Immature natural killer cell (primary cell): Measurements from ENCODE around the gene R3HDML. TPM values are rescaled to one million over a fixed set of nuclear protein-coding genes. Genes with fewer than 3 reads are reported as not detected.
"Not testable (repeated sequence)": the region's sequence is repeated elsewhere in the genome, so short reads cannot be mapped to it uniquely, and the experiment has no call there.

Experiments used
- DNase-seq, 3 donors: peaks; one replicate each; pipeline ENCODE4 v3.0.0; 2022; ENCODE audit warnings: mixed read lengths in 1 of 3
- H3K27ac Mint-ChIP-seq, 6 donors: one replicate each; pipeline ENCODE4 v1.8.0; 2020; ENCODE audit warnings: mixed read lengths in 6 of 6, mild to moderate bottlenecking in 5 of 6, inconsistent platforms in 4 of 6, moderate library complexity in 3 of 6
- H3K27me3 Mint-ChIP-seq, 3 donors: one replicate each; pipeline ENCODE4 v1.8.0; 2020 to 2021; ENCODE audit warnings: low read depth in 3 of 3, mild to moderate bottlenecking in 3 of 3, mixed read lengths in 3 of 3, moderate library complexity in 3 of 3, inconsistent platforms in 1 of 3
- H3K36me3 Mint-ChIP-seq, 3 donors: one replicate each; pipeline ENCODE4 v1.8.0; 2020; ENCODE audit warnings: mixed read lengths in 3 of 3, inconsistent platforms in 2 of 3, mild to moderate bottlenecking in 2 of 3
- H3K4me1 Mint-ChIP-seq, 2 donors: one replicate each; pipeline ENCODE4 v1.8.0; 2020; ENCODE audit warnings: inconsistent platforms in 2 of 2, mild to moderate bottlenecking in 2 of 2, mixed read lengths in 2 of 2, moderate library complexity in 1 of 2
- H3K4me3 Mint-ChIP-seq, 5 donors: one replicate each; pipeline ENCODE4 v1.8.0; 2020; ENCODE audit warnings: mild to moderate bottlenecking in 5 of 5, mixed read lengths in 5 of 5, inconsistent platforms in 3 of 5, moderate library complexity in 3 of 5
- H3K9me3 Mint-ChIP-seq, 6 donors: one replicate each; pipeline ENCODE4 v1.8.0; 2020; ENCODE audit warnings: mild to moderate bottlenecking in 6 of 6, mixed read lengths in 6 of 6, inconsistent platforms in 4 of 6, moderate library complexity in 3 of 6
- polyA plus RNA-seq, 3 donors: library from polyadenylated mRNA; unstranded; fragments of 300-500 nt; fragmentation: Illumina TruSeq; gene quantifications; one replicate each; pipeline ENCODE4 v1.2.3, GENCODE V29; 2021

R3HDML gene
- polyA plus RNA-seq, 3 donors from 2014 or later, result not detected

GRCh38 chr20:44309763-44310663 is 26.8 kb upstream of the R3HDML start:
- Mint-ChIP-seq H3K36me3 (peaks cover 0 to 3% (median 0%) of the 10 kb centered on the region in 3 donors), H3K27ac (peak overlapping the region; percentile 77 to 96 (median 86)), H3K4me1 (peaks cover 18 to 25% of the 10 kb centered on the region in 2 donors), H3K4me3 (peak overlapping the region; percentile 90 to 94 (median 93)), H3K9me3 (no peaks in the 10 kb centered on the region), H3K27me3 (peaks cover 13 to 21% (median 16%) of the 10 kb centered on the region in 3 donors)
- DNase-seq, result peak in 1 of 3 donors; percentile 2

GRCh38 chr20:44310664-44311639 is 25.9 kb upstream of the R3HDML start, which contains the start of gene FITM2:
Gene FITM2 (minus strand): TSS chr20:44311202. CDS start chr20:44311148, 54 bp downstream.
- peaks cover 13 to 19% (median 17%) of the 10 kb centered on the region in 3 donors for H3K27me3 Mint-ChIP-seq
- H3K27ac Mint-ChIP-seq, result peak within 1 kb of the TSS; percentile 77 to 96 (median 86)
- peaks cover 18 to 25% of the 10 kb centered on the region in 2 donors for H3K4me1 Mint-ChIP-seq
- H3K9me3 Mint-ChIP-seq, result no peaks in the 10 kb centered on the region
- peaks cover 0 to 3% (median 0%) of the 10 kb centered on the region in 3 donors for H3K36me3 Mint-ChIP-seq
- peak; percentile 99 for DNase-seq
- H3K4me3 Mint-ChIP-seq, result peak within 1 kb of the TSS; percentile 90 to 94 (median 93)

DNA sequence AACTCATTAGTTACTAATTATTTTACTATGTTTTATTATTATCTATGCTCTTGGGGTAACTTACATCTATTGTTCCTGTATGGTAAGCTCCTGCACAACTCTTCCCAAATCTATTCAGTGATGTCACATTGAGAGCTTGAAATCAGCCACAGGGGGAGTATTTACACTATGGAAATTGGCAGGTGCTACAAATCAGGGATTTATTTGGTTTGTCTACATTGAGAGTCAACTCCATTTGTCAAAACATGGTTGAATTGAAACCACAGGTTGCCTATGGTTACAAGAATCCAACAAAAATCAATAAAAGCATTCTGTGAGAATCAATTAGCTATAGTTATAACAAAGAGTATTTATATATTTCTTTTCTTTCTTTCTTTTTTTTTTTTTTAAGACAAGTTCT is 22.0 kb upstream of the R3HDML start:
- Mint-ChIP-seq H3K4me3 (no peak overlapping the region), H3K27ac (no peak overlapping the region), H3K4me1 (peaks cover 12 to 15% of the 10 kb centered on the region in 2 donors), H3K36me3 (no peaks in the 10 kb centered on the region), H3K9me3 (peaks cover 0 to 2% (median 0%) of the 10 kb centered on the region in 6 donors), H3K27me3 (peaks cover 11 to 17% (median 16%) of the 10 kb centered on the region in 3 donors)
- DNase-seq, result no peak

DNA sequence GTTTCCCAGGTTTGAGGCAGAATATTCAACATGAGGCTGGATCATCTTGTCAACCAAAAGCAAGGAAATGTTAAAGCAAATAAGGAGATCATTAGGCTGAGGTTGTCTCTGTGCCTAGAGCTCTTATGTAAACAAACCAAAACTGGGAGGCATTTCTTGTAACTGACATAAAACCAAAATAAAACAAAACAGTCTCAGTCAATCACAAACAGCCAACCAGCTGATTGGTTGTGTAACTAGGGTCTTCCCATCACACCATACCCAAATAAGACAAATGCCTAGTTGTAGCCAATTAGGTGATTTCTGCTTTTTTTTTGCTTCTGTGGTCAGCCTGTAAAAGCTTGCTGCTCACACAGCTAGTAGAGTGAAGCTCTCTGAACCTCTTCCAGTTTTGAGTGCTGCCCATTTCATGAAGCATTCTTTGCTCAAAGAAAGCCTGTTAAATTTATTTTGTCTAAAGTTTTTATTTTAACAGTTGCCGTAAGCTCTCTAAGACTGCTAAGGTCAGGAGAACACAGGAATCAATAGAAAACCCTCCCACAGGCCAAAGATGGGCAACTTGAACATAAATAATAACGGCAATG is 16.9 kb upstream of the R3HDML start:
- H3K4me3 Mint-ChIP-seq, result no peak overlapping the region
- DNase-seq, result no peak
- no peaks in the 10 kb centered on the region for H3K4me1 Mint-ChIP-seq
- H3K27me3 Mint-ChIP-seq, result peaks cover 2 to 6% (median 2%) of the 10 kb centered on the region in 3 donors
- H3K9me3 Mint-ChIP-seq, result peaks cover 0 to 2% (median 0%) of the 10 kb centered on the region in 6 donors
- H3K27ac Mint-ChIP-seq, result no peak overlapping the region
- no peaks in the 10 kb centered on the region for H3K36me3 Mint-ChIP-seq

DNA sequence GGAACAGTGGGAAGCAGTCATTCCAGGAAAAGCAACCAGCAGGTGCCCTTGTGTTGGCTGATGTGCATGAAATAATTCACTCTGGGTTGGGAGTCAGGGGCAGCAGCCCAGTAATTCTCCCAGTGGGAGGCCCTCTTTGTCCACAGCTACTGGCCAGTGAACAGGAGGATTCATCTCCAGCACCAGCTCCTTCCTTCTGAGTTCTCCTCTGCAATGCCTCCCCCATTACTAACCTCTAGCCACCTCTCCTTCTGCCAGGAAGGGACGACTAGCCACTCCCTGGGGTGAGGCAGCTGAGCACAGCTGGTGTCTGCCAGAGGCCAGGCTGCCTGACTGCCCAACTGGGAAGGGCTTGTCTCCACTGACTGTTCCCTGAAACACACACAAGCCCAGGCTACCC is 12.5 kb upstream of the R3HDML start:
- H3K36me3 Mint-ChIP-seq, result no peaks in the 10 kb centered on the region
- H3K27ac Mint-ChIP-seq, result no peak overlapping the region
- H3K4me3 Mint-ChIP-seq, result no peak overlapping the region
- peaks cover 4 to 6% (median 6%) of the 10 kb centered on the region in 3 donors for H3K27me3 Mint-ChIP-seq
- H3K4me1 Mint-ChIP-seq, result no peaks in the 10 kb centered on the region
- no peaks in the 10 kb centered on the region for H3K9me3 Mint-ChIP-seq
- DNase-seq, result no peak

GRCh38 chr20:44326391-44327159 is 10.3 kb upstream of the R3HDML start:
- DNase-seq, result no peak
- Mint-ChIP-seq H3K27me3 (peaks cover 4 to 10% (median 4%) of the 10 kb centered on the region in 3 donors), H3K4me3 (no peak overlapping the region), H3K9me3 (no peaks in the 10 kb centered on the region), H3K27ac (no peak overlapping the region), H3K4me1 (no peaks in the 10 kb centered on the region), H3K36me3 (no peaks in the 10 kb centered on the region)

- H3K36me3 Mint-ChIP-seq, DNase-seq: not testable (repeated sequence)
These were observed 9.1 kb upstream of the R3HDML start for GRCh38 chr20:44327748-44328147.

DNA sequence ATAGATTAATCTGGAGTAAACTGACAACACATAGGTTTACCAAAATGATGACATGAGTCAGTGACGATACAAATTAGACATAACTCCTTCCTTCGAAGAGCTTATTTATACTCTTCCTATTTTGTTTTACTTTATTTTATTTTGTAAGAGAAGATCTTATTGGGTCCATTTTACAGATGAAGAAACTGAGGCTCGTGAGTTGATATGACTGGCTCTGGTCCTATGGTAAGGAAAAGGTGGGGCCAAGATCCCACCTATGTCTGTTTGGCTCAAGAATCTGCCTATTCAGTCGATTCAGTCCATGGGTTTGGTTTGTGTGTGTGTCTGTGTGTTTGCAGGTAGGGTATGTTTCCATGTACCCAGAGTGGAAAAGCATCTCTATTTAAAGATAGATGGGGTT is 8.4 kb upstream of the R3HDML start:
- H3K27me3 Mint-ChIP-seq, result peaks cover 4 to 10% (median 5%) of the 10 kb centered on the region in 3 donors
- H3K9me3 Mint-ChIP-seq, result no peaks in the 10 kb centered on the region
- no peak overlapping the region for H3K4me3 Mint-ChIP-seq
- DNase-seq, result no peak
- no peaks in the 10 kb centered on the region for H3K36me3 Mint-ChIP-seq
- H3K4me1 Mint-ChIP-seq, result no peaks in the 10 kb centered on the region
- H3K27ac Mint-ChIP-seq, result no peak overlapping the region

More at GRCh38 chr20:44327748-44328147, 9.1 kb upstream of the R3HDML start:
- H3K27ac Mint-ChIP-seq, H3K27me3 Mint-ChIP-seq, H3K4me1 Mint-ChIP-seq, H3K4me3 Mint-ChIP-seq, H3K9me3 Mint-ChIP-seq: not testable (repeated sequence)

- Mint-ChIP-seq H3K27ac (no peak overlapping the region), H3K4me1 (no peaks in the 10 kb centered on the region), H3K27me3 (peaks cover 2 to 8% (median 5%) of the 10 kb centered on the region in 3 donors), H3K9me3 (no peaks in the 10 kb centered on the region), H3K4me3 (no peak overlapping the region), H3K36me3 (no peaks in the 10 kb centered on the region)
- no peak for DNase-seq
These were observed 5.6 kb upstream of the R3HDML start for GRCh38 chr20:44331201-44331600.

- H3K27me3 Mint-ChIP-seq, result peaks cover 4 to 13% (median 10%) of the 10 kb centered on the region in 3 donors
- H3K4me3 Mint-ChIP-seq, result no peak overlapping the region
- no peaks in the 10 kb centered on the region for H3K36me3 Mint-ChIP-seq
- H3K4me1 Mint-ChIP-seq, result no peaks in the 10 kb centered on the region
- DNase-seq, result no peak
- H3K27ac Mint-ChIP-seq, result no peak overlapping the region
- no peaks in the 10 kb centered on the region for H3K9me3 Mint-ChIP-seq
These were observed 2.5 kb upstream of the R3HDML start for GRCh38 chr20:44334306-44334705.

- no peak overlapping the region for H3K27ac Mint-ChIP-seq
- no peak for DNase-seq
- peaks cover 4 to 13% (median 10%) of the 10 kb centered on the region in 3 donors for H3K27me3 Mint-ChIP-seq
- H3K9me3 Mint-ChIP-seq, result no peaks in the 10 kb centered on the region
- H3K4me1 Mint-ChIP-seq, result no peaks in the 10 kb centered on the region
- no peak overlapping the region for H3K4me3 Mint-ChIP-seq
- no peaks in the 10 kb centered on the region for H3K36me3 Mint-ChIP-seq
These were observed 2.1 kb upstream of the R3HDML start for GRCh38 chr20:44334709-44335108.

- peaks cover 4 to 13% (median 10%) of the 10 kb centered on the region in 3 donors for H3K27me3 Mint-ChIP-seq
- no peaks in the 10 kb centered on the region for H3K36me3 Mint-ChIP-seq
- no peak for DNase-seq
- no peak overlapping the region for H3K27ac Mint-ChIP-seq
- H3K4me1 Mint-ChIP-seq, result no peaks in the 10 kb centered on the region
- H3K4me3 Mint-ChIP-seq, result no peak overlapping the region
- H3K9me3 Mint-ChIP-seq, result no peaks in the 10 kb centered on the region
These were observed 1.2 kb upstream of the R3HDML start for GRCh38 chr20:44335675-44336074.

- Mint-ChIP-seq H3K36me3 (no peaks in the 10 kb centered on the region), H3K4me3 (no peak overlapping the region), H3K9me3 (no peaks in the 10 kb centered on the region), H3K4me1 (no peaks in the 10 kb centered on the region), H3K27me3 (peaks cover 4 to 13% (median 10%) of the 10 kb centered on the region in 3 donors), H3K27ac (no peak overlapping the region)
- DNase-seq, result no peak
These were observed 757 bp upstream of the R3HDML start for GRCh38 chr20:44336086-44336485.
